Mucosa of descending colon (tissue), 3 donors: Measurements from ENCODE around the gene YES1. TPM values are rescaled to one million over a fixed set of nuclear protein-coding genes. Genes with fewer than 3 reads are reported as not detected.
"Not testable (repeated sequence)": the region's sequence is repeated elsewhere in the genome, so short reads cannot be mapped to it uniquely, and the experiment has no call there.

Experiments used
- ATAC-seq: fragments of 200-7000 bp; cut with Tn5 transposase; one replicate; pipeline ENCODE4 v1.9.1; 2020; ENCODE audit warnings: mild to moderate bottlenecking, moderate library complexity
- DNase-seq, 3 donors: peaks; one replicate each; pipeline ENCODE4 v3.0.0-alpha.2; 2020
- H3K36me3 ChIP-seq: fragments of 200-600 bp; one replicate; pipeline ENCODE4 v1.8.0; 2021; ENCODE audit warnings: low read depth, mild to moderate bottlenecking
- H3K4me1 ChIP-seq: fragments of 200-600 bp; one replicate; pipeline ENCODE4 v1.8.0; 2021; ENCODE audit warnings: low read depth, mild to moderate bottlenecking
- H3K4me3 ChIP-seq: fragments of 200-600 bp; one replicate; pipeline ENCODE4 v1.8.0; 2021; ENCODE audit warnings: mild to moderate bottlenecking
- H3K9me3 ChIP-seq: fragments of 200-600 bp; one replicate; pipeline ENCODE4 v1.8.0; 2021; ENCODE audit warnings: mild to moderate bottlenecking
- CTCF ChIP-seq: fragments of 200-600 bp; IDR thresholded peaks from one replicate; pipeline ENCODE4 v1.8.0; 2022; ENCODE audit warnings: antibody characterized with exemption, mild to moderate bottlenecking
- intact Hi-C, 2 donors: fragments of 100-400 bp; cut with DNase I in 1 of 2; cut with micrococcal nuclease in 1 of 2; formaldehyde crosslinking; loops; one replicate each; pipeline versions ENCODE4 v1.11.0 to v1.11.1; 2022; cut with DNase I, micrococcal nuclease
- total RNA-seq, 3 donors: library from RNA; stranded (reverse); fragmentation: NEBNext Ultra II Directional in 2 of 3; extraction: Animal tissue kit (Norgen Biotek cat#: 25700) in 2 of 3; gene quantifications; one replicate each; pipeline versions ENCODE4 v1.2.1 to v1.2.4, GENCODE V29; 2021 to 2023
- donor health status: DM: no; HTN: no; CAD: no; lungs with moderate emphysema.
- donor health status: DM: no; HTN: no; CAD: no.
- donor health status: DM: no; HTN: yes; CAD: no.

Gene YES1
- total RNA-seq, 3 donors from 2014 or later, result 48.2 to 63.2 (median 52.2) TPM

- Histone ChIP-seq H3K4me1 (no peaks in the 10 kb centered on the region), H3K4me3 (no peak overlapping the region), H3K9me3 (no peaks in the 10 kb centered on the region), H3K36me3 (no peaks in the 10 kb centered on the region)
- no peak for TF ChIP-seq CTCF
- intact Hi-C loops, result no loop called here
- ATAC-seq, result no peak
- DNase-seq, result no peak
Measured at GRCh38 chr18:730692-731091, 81.3 kb downstream of the YES1 start.

DNA sequence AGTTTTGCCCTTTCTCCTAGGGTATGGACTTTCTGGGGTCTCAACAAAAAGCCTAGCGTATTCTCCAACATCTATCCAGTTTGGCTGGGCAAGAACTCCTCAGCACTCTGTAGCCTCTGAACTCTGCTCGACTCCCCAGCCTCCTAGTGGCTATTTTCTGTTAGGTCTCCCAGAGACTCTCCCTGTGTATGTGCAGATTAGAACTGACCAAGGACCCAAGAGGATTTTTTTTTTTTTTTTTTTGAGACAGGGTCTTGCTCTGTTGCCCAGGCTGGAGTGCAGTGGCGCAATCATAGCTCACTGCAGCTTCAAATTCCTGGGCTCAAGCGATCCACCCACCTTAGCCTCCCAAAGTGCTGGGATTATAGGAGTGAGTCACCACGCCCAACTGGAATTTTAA lies 81.9 kb downstream of the YES1 start:
- DNase-seq, H3K4me1 ChIP-seq, H3K4me3 ChIP-seq, H3K9me3 ChIP-seq, H3K36me3 ChIP-seq, intact Hi-C loops: not testable (repeated sequence)
- peak; percentile 36 for ATAC-seq

GRCh38 chr18:725646-726045 lies 86.4 kb downstream of the YES1 start:
- H3K9me3 ChIP-seq, result no peaks in the 10 kb centered on the region
- ATAC-seq (no peak), DNase-seq (no peak)
- H3K36me3 ChIP-seq, result no peaks in the 10 kb centered on the region
- no peak overlapping the region for H3K4me3 ChIP-seq
- no peaks in the 10 kb centered on the region for H3K4me1 ChIP-seq
- intact Hi-C loops, result no loop called here
- no peak for TF ChIP-seq CTCF

- intact Hi-C loops, result no loop called here
- no peak for DNase-seq
Measured at GRCh38 chr18:723541-724080, 88.4 kb downstream of the YES1 start.

DNA sequence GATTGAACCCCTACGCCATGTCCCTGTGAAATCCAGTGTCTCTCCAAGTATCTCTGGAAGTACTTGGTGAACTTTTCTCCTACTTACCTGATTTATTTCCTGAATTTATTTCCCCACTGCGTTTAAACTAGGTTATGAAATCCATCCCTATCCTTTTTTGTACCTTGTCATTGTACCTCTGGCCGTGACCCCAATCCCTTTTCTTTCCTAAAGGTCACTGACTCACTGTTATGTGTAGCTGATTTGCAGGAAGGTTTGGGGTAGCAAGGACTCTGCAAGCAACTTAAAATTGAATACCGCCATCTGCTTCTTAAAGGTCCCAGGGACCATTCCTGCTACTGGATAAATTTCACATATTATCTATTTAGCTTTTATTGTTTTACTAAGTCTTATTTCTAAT lies 95.0 kb downstream of the YES1 start:
- no peak for TF ChIP-seq CTCF

More at GRCh38 chr18:723541-724080, 88.4 kb downstream of the YES1 start:
- no peak for ATAC-seq
- Histone ChIP-seq H3K9me3 (no peaks in the 10 kb centered on the region), H3K4me1 (no peaks in the 10 kb centered on the region), H3K36me3 (no peaks in the 10 kb centered on the region), H3K4me3 (no peak overlapping the region)
- TF ChIP-seq CTCF, result no peak

GRCh38 chr18:715626-716025 lies 96.4 kb downstream of the YES1 start:
- Histone ChIP-seq H3K4me3 (no peak overlapping the region), H3K36me3 (no peaks in the 10 kb centered on the region), H3K4me1 (peaks cover 3% of the 10 kb centered on the region), H3K9me3 (peaks cover 2% of the 10 kb centered on the region)
- intact Hi-C loops, result no loop called here
- TF ChIP-seq CTCF, result no peak
- ATAC-seq (no peak), DNase-seq (no peak)

More for the DNA sequence above, 95.0 kb downstream of the YES1 start:
- no peak overlapping the region for H3K4me3 ChIP-seq
- H3K4me1 ChIP-seq, result no peaks in the 10 kb centered on the region
- H3K36me3 ChIP-seq, result no peaks in the 10 kb centered on the region
- ATAC-seq (no peak), DNase-seq (no peak)
- intact Hi-C loops, result no loop called here
- H3K9me3 ChIP-seq, result peaks cover 2% of the 10 kb centered on the region
